ENCODE data around the gene DMRTA2.

- TF ChIP-seq, protein P1, sequence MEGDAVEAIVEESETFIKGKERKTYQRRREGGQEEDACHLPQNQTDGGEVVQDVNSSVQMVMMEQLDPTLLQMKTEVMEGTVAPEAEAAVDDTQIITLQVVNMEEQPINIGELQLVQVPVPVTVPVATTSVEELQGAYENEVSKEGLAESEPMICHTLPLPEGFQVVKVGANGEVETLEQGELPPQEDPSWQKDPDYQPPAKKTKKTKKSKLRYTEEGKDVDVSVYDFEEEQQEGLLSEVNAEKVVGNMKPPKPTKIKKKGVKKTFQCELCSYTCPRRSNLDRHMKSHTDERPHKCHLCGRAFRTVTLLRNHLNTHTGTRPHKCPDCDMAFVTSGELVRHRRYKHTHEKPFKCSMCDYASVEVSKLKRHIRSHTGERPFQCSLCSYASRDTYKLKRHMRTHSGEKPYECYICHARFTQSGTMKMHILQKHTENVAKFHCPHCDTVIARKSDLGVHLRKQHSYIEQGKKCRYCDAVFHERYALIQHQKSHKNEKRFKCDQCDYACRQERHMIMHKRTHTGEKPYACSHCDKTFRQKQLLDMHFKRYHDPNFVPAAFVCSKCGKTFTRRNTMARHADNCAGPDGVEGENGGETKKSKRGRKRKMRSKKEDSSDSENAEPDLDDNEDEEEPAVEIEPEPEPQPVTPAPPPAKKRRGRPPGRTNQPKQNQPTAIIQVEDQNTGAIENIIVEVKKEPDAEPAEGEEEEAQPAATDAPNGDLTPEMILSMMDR (conservative IDR thresholded peaks at IDR 0.05) = no peak
- no peak for TF ChIP-seq ZFX (IDR thresholded peaks at IDR 0.05)
Measured at GRCh38 chr1:50378770-50379169, 44.5 kb downstream of the DMRTA2 start.

Measured in C4-2B (cell line).